GM12891 (cell line): Measurements from ENCODE around the gene PAPSS2.
A peak's percentile ranks its signal among the peaks of the same experiment; 100 is the strongest.

Experiments used
- DNase-seq: peaks from one replicate; pipeline ENCODE4 v3.0.0; 2011; ENCODE audit warnings: low spot score; ENCODE audit not compliant: insufficient read length
- FAIRE-seq: peaks from 2 replicates; lab custom pipeline; 2011; peaks lifted over from hg19 to GRCh38; lab: Jason Lieb, UNC
- PAX5 ChIP-seq: IDR thresholded peaks from 2 replicates; pipeline ENCODE4 v1.6.1; 2011; ENCODE audit warnings: low read length, moderate library complexity, mild to moderate bottlenecking; ENCODE audit not compliant: insufficient read depth, severe bottlenecking
- POLR2A ChIP-seq: IDR thresholded peaks from 2 replicates; pipeline ENCODE4 v1.6.1; 2011; ENCODE audit warnings: low read depth, low read length, control low read depth
- POLR2AphosphoS5 ChIP-seq: IDR thresholded peaks from 2 replicates; pipeline ENCODE4 v1.6.1; 2011; ENCODE audit warnings: low read depth, low read length, control low read depth
- POU2F2 ChIP-seq: IDR thresholded peaks from 2 replicates; pipeline ENCODE4 v1.6.1; 2011; ENCODE audit warnings: low read depth, mild to moderate bottlenecking, control low read depth, low read length, moderate library complexity
- SPI1 ChIP-seq: IDR thresholded peaks from 2 replicates; pipeline ENCODE4 v1.6.1; 2011; ENCODE audit warnings: low read depth, low read length, control low read depth
- TAF1 ChIP-seq: IDR thresholded peaks from 2 replicates; pipeline ENCODE4 v1.6.1; 2011; ENCODE audit warnings: low read depth, low read length, control low read depth

PAPSS2 gene

DNA sequence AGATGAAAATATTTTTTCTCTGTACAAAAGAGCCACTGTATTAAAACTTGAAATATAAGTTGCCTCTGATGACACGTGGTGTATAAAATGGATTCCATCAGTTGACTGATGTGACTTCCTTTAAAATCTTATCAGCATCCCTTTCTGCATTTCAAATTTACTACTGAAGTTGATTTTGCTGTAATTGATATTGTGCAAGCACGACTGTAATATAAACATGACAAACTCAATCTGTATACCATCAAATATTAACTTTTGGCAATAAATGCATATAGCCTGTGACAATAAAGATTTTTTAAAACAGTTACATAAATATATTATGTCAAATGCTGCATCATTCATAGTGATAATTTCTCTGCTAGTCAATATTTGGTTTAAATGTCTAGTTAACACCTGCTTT is 7.8 kb downstream of the PAPSS2 start:
- no peak for TF ChIP-seq SPI1
- no peak for TF ChIP-seq POLR2AphosphoS5
- TF ChIP-seq TAF1: no peak
- TF ChIP-seq POLR2A: no peak
- TF ChIP-seq PAX5: no peak
- no peak for DNase-seq
- no peak for FAIRE-seq

DNA sequence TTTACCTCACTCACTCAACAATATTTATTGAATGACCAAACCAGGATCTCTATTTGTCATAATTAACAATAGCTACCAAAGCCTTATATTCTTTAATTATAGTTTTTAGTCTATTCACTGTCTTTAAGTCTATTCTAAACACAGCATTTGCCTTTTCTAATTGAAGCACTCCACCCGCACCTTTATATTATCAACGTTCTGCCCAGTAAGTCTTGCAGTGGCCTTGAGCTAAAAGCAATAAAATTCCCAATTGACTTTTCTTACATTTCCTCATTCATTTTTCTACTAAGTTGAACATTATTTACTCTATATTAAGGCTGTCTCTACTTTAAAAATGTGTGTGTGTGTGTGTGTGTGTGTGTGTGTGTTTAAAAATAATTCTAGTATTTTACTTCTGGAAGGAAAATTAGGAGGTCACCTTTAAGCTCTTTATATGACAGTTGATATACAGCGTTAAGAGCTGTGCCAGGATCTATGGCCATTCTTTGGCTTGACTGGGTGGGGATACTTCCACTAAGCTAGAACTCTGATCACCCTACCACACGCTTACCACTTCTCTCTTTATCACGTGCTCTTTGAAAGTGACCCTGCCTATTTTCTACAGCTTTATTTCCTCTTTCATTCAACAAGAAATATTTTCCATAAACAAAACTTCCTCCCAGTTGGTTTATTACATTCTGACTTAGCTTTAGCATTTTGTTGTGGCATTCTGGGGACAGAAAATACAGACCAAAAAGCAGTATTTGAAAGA is 8.8 kb downstream of the PAPSS2 start:
- DNase-seq (no peak), FAIRE-seq (no peak)
- TF ChIP-seq SPI1 (no peak), POLR2AphosphoS5 (no peak), TAF1 (no peak), POU2F2 (no peak), PAX5 (no peak), POLR2A (no peak)

DNA sequence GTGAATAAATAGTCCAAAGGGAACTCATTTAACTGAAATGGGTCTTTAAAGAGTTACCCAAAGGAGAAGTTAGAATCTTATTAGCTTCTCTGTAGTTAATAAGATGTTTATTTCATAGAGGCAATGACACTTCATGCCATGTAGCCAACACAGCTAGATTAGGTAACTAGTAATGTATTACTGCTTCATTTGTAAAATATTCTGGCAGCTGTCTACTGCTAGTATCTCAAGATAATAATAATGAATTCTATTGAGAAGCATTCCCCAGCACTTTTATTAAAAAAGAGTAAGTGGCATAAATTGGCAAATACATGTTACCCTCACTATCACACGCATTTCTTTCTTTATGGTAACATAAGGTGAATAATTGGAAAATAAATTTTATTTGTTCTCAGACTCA is 10.1 kb downstream of the PAPSS2 start:
- no peak for FAIRE-seq
- TF ChIP-seq PAX5 (no peak), SPI1 (no peak), POU2F2 (no peak), POLR2A (no peak), POLR2AphosphoS5 (no peak), TAF1 (no peak)

DNA sequence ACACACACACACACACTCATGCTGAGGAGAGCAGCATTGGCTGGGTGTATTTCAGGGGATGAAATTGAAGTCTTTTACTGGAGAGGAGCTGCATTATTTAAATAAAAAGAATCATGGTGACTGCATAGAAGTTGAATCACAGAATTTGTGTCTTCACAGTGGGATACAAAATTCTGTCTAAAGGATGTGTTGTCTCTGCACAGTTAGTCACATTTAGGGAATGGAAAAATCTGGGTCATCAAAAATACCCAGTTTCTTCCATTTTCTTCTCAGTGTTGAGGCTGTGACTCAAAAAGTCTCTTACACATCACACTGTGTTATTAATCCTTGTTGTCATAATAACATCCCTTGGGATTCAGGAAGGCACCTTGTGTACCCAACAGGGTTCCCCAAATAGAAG is 10.9 kb downstream of the PAPSS2 start:
- FAIRE-seq: no peak
- DNase-seq: no peak

More for the DNA sequence above, 10.1 kb downstream of the PAPSS2 start:
- no peak for DNase-seq

DNA sequence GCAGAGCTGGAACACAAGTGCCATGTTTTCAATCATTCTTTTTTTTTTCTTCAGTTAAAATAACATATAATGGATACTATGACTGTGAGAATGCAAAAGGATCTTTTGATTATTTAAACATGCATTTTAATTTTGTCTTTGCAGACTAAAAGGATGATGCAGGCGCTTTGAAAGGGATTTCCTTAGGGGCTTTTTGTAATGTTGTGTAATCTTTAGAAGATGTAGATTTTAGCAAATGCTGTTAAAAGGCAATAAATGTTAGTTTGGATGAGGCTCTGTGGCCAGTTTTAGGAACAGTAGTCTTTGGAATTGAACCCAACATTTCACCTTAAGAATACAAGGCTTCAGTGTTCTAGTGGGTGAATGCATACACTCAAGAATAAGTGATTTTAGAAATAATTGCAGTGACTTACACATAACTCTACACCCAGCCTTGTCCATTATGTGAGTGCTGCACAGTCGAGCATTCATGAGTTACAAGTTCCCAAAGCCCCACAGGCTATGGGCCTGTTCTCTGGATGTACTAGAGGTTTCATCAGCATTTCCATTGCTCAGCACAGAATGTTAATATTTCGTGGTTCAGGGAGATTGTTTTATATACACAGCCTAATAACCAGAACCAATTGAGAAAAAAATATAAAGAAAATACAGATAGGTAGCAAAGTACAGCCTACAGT is 11.6 kb downstream of the PAPSS2 start:
- DNase-seq: no peak
- FAIRE-seq: no peak
- TF ChIP-seq POLR2A: no peak

More for the DNA sequence above, 10.9 kb downstream of the PAPSS2 start:
- no peak for TF ChIP-seq POLR2A
- TF ChIP-seq POU2F2: no peak
- TF ChIP-seq PAX5: no peak
- TF ChIP-seq SPI1: no peak
- no peak for TF ChIP-seq TAF1
- TF ChIP-seq POLR2AphosphoS5: no peak

DNA sequence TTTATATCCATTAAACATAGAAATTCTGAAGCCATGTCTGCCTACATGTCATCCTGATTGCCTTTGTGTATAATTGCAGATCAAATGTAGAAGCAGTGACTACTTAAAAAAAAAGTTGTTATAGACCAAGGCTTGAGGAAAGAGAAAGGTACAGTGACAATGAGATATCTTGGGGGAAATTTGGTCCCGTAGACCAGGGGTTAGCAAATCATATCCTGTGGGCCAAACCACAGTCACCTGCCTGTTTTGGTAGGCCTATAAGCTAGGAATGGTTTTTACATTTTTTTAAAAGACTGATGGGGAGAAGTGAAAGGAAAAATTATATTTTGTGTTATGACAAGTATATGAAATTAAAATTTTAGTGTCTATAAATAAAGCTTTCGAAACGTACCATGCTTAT is 12.9 kb downstream of the PAPSS2 start:
- TF ChIP-seq TAF1 (no peak), POLR2A (no peak), SPI1 (no peak), POLR2AphosphoS5 (no peak), PAX5 (no peak), POU2F2 (no peak)
- FAIRE-seq (peak; percentile 20), DNase-seq (no peak)

DNA sequence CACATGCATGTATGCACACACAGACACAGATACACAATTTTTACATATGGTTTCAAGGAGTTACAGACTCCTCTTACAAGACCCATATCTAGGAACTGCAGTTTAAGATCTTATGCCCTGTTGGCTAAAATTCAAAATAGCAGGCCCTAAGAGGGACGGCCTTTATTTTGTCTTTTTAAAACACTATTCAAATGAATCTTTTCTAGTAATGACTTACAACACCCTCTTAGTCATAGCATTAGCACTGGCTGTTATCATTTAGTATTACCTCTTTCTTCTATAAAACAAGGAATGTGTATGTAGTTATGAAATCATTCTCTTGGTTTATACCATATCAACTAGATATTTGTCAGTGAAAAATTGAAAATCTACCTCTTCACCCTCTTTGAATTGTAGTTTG is 15.3 kb downstream of the PAPSS2 start:
- DNase-seq (no peak), FAIRE-seq (no peak)
- TF ChIP-seq PAX5 (no peak), POLR2AphosphoS5 (no peak), POLR2A (no peak), SPI1 (no peak), TAF1 (no peak)

DNA sequence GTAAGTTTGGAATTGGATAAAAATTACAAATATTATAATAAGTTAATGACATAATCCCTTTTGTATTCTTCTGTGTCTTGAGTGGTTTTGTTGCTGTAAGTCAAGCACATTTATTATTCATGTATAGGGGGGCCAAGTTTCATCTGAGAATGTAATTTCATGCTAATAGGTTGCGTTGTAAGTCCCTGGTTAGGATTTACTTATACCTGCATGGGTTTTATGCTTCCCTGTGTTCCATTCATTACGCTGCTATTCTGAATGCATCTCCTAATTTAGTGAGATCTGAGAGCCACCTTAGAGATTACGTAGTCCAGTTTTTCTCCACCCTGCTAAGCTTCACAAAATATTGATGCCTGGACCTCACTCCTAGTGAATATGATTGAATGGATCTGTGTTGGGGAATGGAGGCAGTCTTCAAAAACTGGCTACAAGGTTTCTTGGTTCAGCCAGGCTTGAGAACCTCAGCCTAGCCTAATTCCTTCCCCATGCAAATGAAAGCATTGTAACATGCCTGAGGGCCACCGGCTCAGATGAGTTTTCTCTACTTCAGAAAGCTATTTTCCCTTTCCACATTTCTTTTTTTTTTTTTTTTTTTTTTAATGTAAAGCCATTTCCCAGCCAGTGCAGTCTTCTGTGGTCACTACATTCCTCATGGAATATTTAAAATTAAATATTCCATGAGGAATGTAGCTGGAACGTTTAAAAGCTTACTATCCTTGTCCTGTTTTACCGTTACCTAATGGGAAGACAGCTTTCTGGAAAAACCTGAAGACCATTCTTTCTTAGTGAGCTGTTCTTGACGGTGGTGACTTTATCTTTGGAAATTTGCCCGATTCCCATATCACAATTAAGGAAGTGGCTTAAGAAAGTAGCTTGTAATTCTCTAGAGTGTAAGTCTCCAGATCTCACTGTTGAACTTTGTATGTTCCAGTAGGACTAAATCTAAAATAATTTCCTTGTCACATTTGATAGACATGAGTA is 16.0 kb downstream of the PAPSS2 start:
- no peak for FAIRE-seq
- TF ChIP-seq POLR2AphosphoS5 (no peak), POLR2A (no peak), TAF1 (no peak), SPI1 (no peak), PAX5 (no peak), POU2F2 (no peak)
- no peak for DNase-seq

DNA sequence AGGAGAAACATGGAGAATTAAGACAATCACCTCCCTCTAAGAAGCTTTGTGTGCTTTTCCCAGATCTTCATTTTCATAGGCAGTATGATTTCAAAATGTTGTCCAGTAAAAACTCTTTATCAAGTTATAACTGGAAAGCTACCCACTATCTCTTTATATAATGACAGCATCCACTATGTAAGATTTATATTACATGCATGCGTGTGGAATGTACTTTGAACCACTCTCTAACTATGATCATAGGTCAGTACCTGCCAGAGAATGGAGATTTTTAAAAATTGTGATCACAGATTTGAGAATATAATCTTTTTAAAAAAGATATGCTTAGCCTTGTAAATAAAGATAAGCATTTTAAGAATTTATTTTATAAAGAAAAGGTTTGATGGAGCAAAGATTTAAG is 17.9 kb downstream of the PAPSS2 start:
- no peak for TF ChIP-seq TAF1
- TF ChIP-seq POLR2AphosphoS5: no peak
- no peak for TF ChIP-seq POLR2A
- TF ChIP-seq PAX5: no peak
- no peak for TF ChIP-seq SPI1
- no peak for TF ChIP-seq POU2F2
- no peak for FAIRE-seq

More for the DNA sequence above, 17.9 kb downstream of the PAPSS2 start:
- DNase-seq: no peak
